Neutrophil (primary cell): Measurements from ENCODE around the gene ZSWIM6.
A peak's percentile ranks its signal among the peaks of the same experiment; 100 is the strongest.

ENCODE experiments used
- H3K27ac ChIP-seq: fragments of 200-600 bp; sonication (generic); 2 replicates; pipeline ENCODE4 v1.5.1; 2016; ENCODE audit warnings: mild to moderate bottlenecking, moderate library complexity
- H3K27me3 ChIP-seq: fragments of 200-600 bp; sonication (generic); 2 replicates; pipeline ENCODE4 v1.6.0; 2016; ENCODE audit warnings: mild to moderate bottlenecking
- H3K36me3 ChIP-seq: fragments of 200-600 bp; sonication (generic); 2 replicates; pipeline ENCODE4 v1.5.1; 2017
- H3K4me1 ChIP-seq, 2 experiments: fragments of 200-600 bp in 1 of 2; sonication (generic) in 1 of 2; 1 replicate in 1 of 2; 2 replicates in 1 of 2; pipeline versions ENCODE4 v1.5.1 to v1.6.1; 2013 to 2016; ENCODE audit warnings: low read depth in 1 of 2, low read length in 1 of 2, mild to moderate bottlenecking in 1 of 2, moderate library complexity in 1 of 2; ENCODE audit not compliant: control insufficient read depth in 1 of 2, insufficient read depth in 1 of 2
- H3K4me3 ChIP-seq, 2 experiments: fragments of 200-600 bp in 1 of 2; sonication (generic) in 1 of 2; 1 replicate in 1 of 2; 2 replicates in 1 of 2; pipeline ENCODE4 v1.5.1; 2013 to 2016; ENCODE audit warnings: low read depth in 1 of 2, low read length in 1 of 2, mild to moderate bottlenecking in 1 of 2, moderate library complexity in 1 of 2
- H3K9me3 ChIP-seq: fragments of 200-600 bp; sonication (generic); 2 replicates; pipeline ENCODE4 v1.5.1; 2016
- CTCF ChIP-seq: fragments of 200-600 bp; sonication (generic); IDR thresholded peaks from 2 replicates; pipeline ENCODE4 v1.5.1; 2016; ENCODE audit warnings: antibody characterized with exemption

The ZSWIM6 gene

GRCh38 chr5:61331407-61332357 lies at the start of gene ZSWIM6:
Gene ZSWIM6, plus strand, starts transcription at chr5:61332258. Its CDS starts 15 bp downstream, at chr5:61332273.
- Histone ChIP-seq H3K4me1 (peaks cover 22 to 23% of the 10 kb centered on the region in 2 experiments), H3K9me3 (no peaks in the 10 kb centered on the region), H3K27me3 (peaks cover 45% of the 10 kb centered on the region), H3K27ac (peak within 1 kb of the TSS; percentile 95), H3K36me3 (no peaks in the 10 kb centered on the region), H3K4me3 (peak within 1 kb of the TSS; percentile 90 to 98)
- TF ChIP-seq CTCF, result peak; percentile 29

GRCh38 chr5:61283471-61283870 lies 48.6 kb upstream of the ZSWIM6 start:
- no peak for TF ChIP-seq CTCF
- H3K4me3 ChIP-seq, result no peak overlapping the region
- H3K9me3 ChIP-seq, result no peaks in the 10 kb centered on the region
- H3K4me1 ChIP-seq, result no peaks in the 10 kb centered on the region
- no peaks in the 10 kb centered on the region for H3K36me3 ChIP-seq
- H3K27me3 ChIP-seq, result no peaks in the 10 kb centered on the region
- H3K27ac ChIP-seq, result no peak overlapping the region

GRCh38 chr5:61285531-61285930 lies 46.5 kb upstream of the ZSWIM6 start:
- Histone ChIP-seq H3K9me3 (no peaks in the 10 kb centered on the region), H3K27ac (no peak overlapping the region), H3K4me3 (no peak overlapping the region), H3K36me3 (no peaks in the 10 kb centered on the region), H3K4me1 (no peaks in the 10 kb centered on the region), H3K27me3 (no peaks in the 10 kb centered on the region)
- TF ChIP-seq CTCF, result no peak

- Histone ChIP-seq H3K27ac (no peak overlapping the region), H3K4me1 (no peaks in the 10 kb centered on the region)
Measured at GRCh38 chr5:61286446-61287132, 45.5 kb upstream of the ZSWIM6 start.

GRCh38 chr5:61287474-61287873 lies 44.6 kb upstream of the ZSWIM6 start:
- TF ChIP-seq CTCF, result no peak
- Histone ChIP-seq H3K4me1 (no peaks in the 10 kb centered on the region), H3K36me3 (no peaks in the 10 kb centered on the region), H3K27me3 (no peaks in the 10 kb centered on the region), H3K4me3 (no peak overlapping the region), H3K9me3 (no peaks in the 10 kb centered on the region), H3K27ac (no peak overlapping the region)

More at GRCh38 chr5:61286446-61287132, 45.5 kb upstream of the ZSWIM6 start:
- no peaks in the 10 kb centered on the region for H3K27me3 ChIP-seq
- H3K4me3 ChIP-seq, result no peak overlapping the region
- H3K36me3 ChIP-seq, result no peaks in the 10 kb centered on the region
- H3K9me3 ChIP-seq, result no peaks in the 10 kb centered on the region
- no peak for TF ChIP-seq CTCF
